ENCODE measurements around the gene CEP85. TPM values are rescaled to one million over a fixed set of nuclear protein-coding genes. Genes with fewer than 3 reads are reported as not detected.
A peak's percentile ranks its signal among the peaks of the same experiment; 100 is the strongest.

CEP85 gene
- total RNA-seq, 2 experiments from 2014 or later: 36.0 to 37.2 TPM

- no peak overlapping the region for H3K27ac Mint-ChIP-seq
- peaks cover 35% of the 10 kb centered on the region for H3K4me1 Mint-ChIP-seq
- no peaks in the 10 kb centered on the region for H3K9me3 Mint-ChIP-seq
- POLR2A ChIA-PET: interaction anchor here (0.6 kb wide), 1 partner anchor 68 kb away, joined by 3 read pairs; the partner anchor contains the start of gene ZNF593
- H3K27me3 Mint-ChIP-seq: no peaks in the 10 kb centered on the region
- peaks cover 25% of the 10 kb centered on the region for H3K36me3 Mint-ChIP-seq
- peak overlapping the region; percentile 25 for H3K4me3 Mint-ChIP-seq
- no peak for DNase-seq
- no peak for ATAC-seq (ENCODE audit: low read depth)
Observed at GRCh38 chr1:26237230-26237966, 3.4 kb downstream of the CEP85 start.

- ATAC-seq (ENCODE audit: low read depth): no peak
Observed at GRCh38 chr1:26239936-26240335, 5.9 kb downstream of the CEP85 start.

GRCh38 chr1:26252718-26253117 lies 18.7 kb downstream of the CEP85 start:
- Mint-ChIP-seq H3K9me3 (no peaks in the 10 kb centered on the region), H3K4me3 (no peak overlapping the region), H3K27me3 (no peaks in the 10 kb centered on the region), H3K4me1 (peaks cover 4% of the 10 kb centered on the region), H3K27ac (no peak overlapping the region), H3K36me3 (peaks cover 24% of the 10 kb centered on the region)
- POLR2A ChIA-PET: no interaction called here
- no peak for DNase-seq
- ATAC-seq (ENCODE audit: low read depth): no peak

More at GRCh38 chr1:26239936-26240335, 5.9 kb downstream of the CEP85 start:
- no peak for DNase-seq
- Mint-ChIP-seq H3K4me1 (peaks cover 32% of the 10 kb centered on the region), H3K9me3 (no peaks in the 10 kb centered on the region), H3K27me3 (no peaks in the 10 kb centered on the region), H3K4me3 (no peak overlapping the region), H3K36me3 (peaks cover 39% of the 10 kb centered on the region), H3K27ac (no peak overlapping the region)
- POLR2A ChIA-PET: no interaction called here

GRCh38 chr1:26254404-26254803 lies 20.4 kb downstream of the CEP85 start:
- Mint-ChIP-seq H3K4me3 (no peak overlapping the region), H3K27me3 (no peaks in the 10 kb centered on the region), H3K36me3 (peaks cover 37% of the 10 kb centered on the region), H3K4me1 (peaks cover 4% of the 10 kb centered on the region), H3K9me3 (no peaks in the 10 kb centered on the region), H3K27ac (no peak overlapping the region)
- no peak for ATAC-seq (ENCODE audit: low read depth)
- no peak for DNase-seq
- POLR2A ChIA-PET: no interaction called here

GRCh38 chr1:26257222-26257621 lies 23.2 kb downstream of the CEP85 start:
- no peak for ATAC-seq (ENCODE audit: low read depth)
- no peaks in the 10 kb centered on the region for H3K9me3 Mint-ChIP-seq
- peaks cover 44% of the 10 kb centered on the region for H3K36me3 Mint-ChIP-seq
- DNase-seq: no peak
- H3K27ac Mint-ChIP-seq: no peak overlapping the region
- H3K4me1 Mint-ChIP-seq: peaks cover 4% of the 10 kb centered on the region
- no peaks in the 10 kb centered on the region for H3K27me3 Mint-ChIP-seq
- POLR2A ChIA-PET: no interaction called here
- H3K4me3 Mint-ChIP-seq: no peak overlapping the region

GRCh38 chr1:26259005-26259404 lies 25.0 kb downstream of the CEP85 start:
- H3K27ac Mint-ChIP-seq: no peak overlapping the region
- POLR2A ChIA-PET: no interaction called here
- no peaks in the 10 kb centered on the region for H3K9me3 Mint-ChIP-seq
- peaks cover 3% of the 10 kb centered on the region for H3K4me1 Mint-ChIP-seq
- no peaks in the 10 kb centered on the region for H3K27me3 Mint-ChIP-seq
- ATAC-seq (ENCODE audit: low read depth): no peak
- H3K4me3 Mint-ChIP-seq: no peak overlapping the region
- DNase-seq: no peak
- H3K36me3 Mint-ChIP-seq: peaks cover 50% of the 10 kb centered on the region

GRCh38 chr1:26259578-26259977 lies 25.6 kb downstream of the CEP85 start:
- no peak overlapping the region for H3K4me3 Mint-ChIP-seq
- POLR2A ChIA-PET: no interaction called here
- DNase-seq (no peak), ATAC-seq (ENCODE audit: low read depth) (no peak)
- peaks cover 54% of the 10 kb centered on the region for H3K36me3 Mint-ChIP-seq
- H3K9me3 Mint-ChIP-seq: no peaks in the 10 kb centered on the region
- H3K27me3 Mint-ChIP-seq: no peaks in the 10 kb centered on the region
- H3K27ac Mint-ChIP-seq: no peak overlapping the region
- H3K4me1 Mint-ChIP-seq: no peaks in the 10 kb centered on the region

GRCh38 chr1:26263212-26263611 lies 29.2 kb downstream of the CEP85 start:
- peaks cover 57% of the 10 kb centered on the region for H3K36me3 Mint-ChIP-seq
- H3K4me3 Mint-ChIP-seq: no peak overlapping the region
- H3K27ac Mint-ChIP-seq: no peak overlapping the region
- no peaks in the 10 kb centered on the region for H3K27me3 Mint-ChIP-seq
- H3K4me1 Mint-ChIP-seq: no peaks in the 10 kb centered on the region
- no peak for DNase-seq
- peaks cover 1% of the 10 kb centered on the region for H3K9me3 Mint-ChIP-seq
- ATAC-seq (ENCODE audit: low read depth): no peak
- POLR2A ChIA-PET: no interaction called here

- Mint-ChIP-seq H3K36me3 (peaks cover 60% of the 10 kb centered on the region), H3K27ac (no peak overlapping the region), H3K4me1 (no peaks in the 10 kb centered on the region), H3K9me3 (peaks cover 9% of the 10 kb centered on the region), H3K4me3 (no peak overlapping the region), H3K27me3 (no peaks in the 10 kb centered on the region)
- POLR2A ChIA-PET: no interaction called here
- no peak for DNase-seq
- ATAC-seq (ENCODE audit: low read depth): no peak
Observed at GRCh38 chr1:26265405-26265804, 31.4 kb downstream of the CEP85 start.

- no peak overlapping the region for H3K27ac Mint-ChIP-seq
- no peak for ATAC-seq (ENCODE audit: low read depth)
- no peak overlapping the region for H3K4me3 Mint-ChIP-seq
Observed at GRCh38 chr1:26268290-26269197, 34.5 kb downstream of the CEP85 start.

GRCh38 chr1:26269198-26269550 lies 35.2 kb downstream of the CEP85 start:
- Mint-ChIP-seq H3K4me3 (no peak overlapping the region), H3K9me3 (peaks cover 9% of the 10 kb centered on the region), H3K27ac (no peak overlapping the region), H3K27me3 (no peaks in the 10 kb centered on the region), H3K36me3 (peaks cover 62% of the 10 kb centered on the region), H3K4me1 (peaks cover 4% of the 10 kb centered on the region)
- POLR2A ChIA-PET: interaction anchor here (0.6 kb wide), 1 partner anchor 91 kb away, joined by 3 read pairs; no protein-coding TSS in a partner anchor
- ATAC-seq (ENCODE audit: low read depth) (no peak), DNase-seq (no peak)

More at GRCh38 chr1:26268290-26269197, 34.5 kb downstream of the CEP85 start:
- peaks cover 9% of the 10 kb centered on the region for H3K9me3 Mint-ChIP-seq
- no peaks in the 10 kb centered on the region for H3K27me3 Mint-ChIP-seq
- POLR2A ChIA-PET: no interaction called here
- no peak for DNase-seq
- H3K4me1 Mint-ChIP-seq: peaks cover 2% of the 10 kb centered on the region
- H3K36me3 Mint-ChIP-seq: peaks cover 65% of the 10 kb centered on the region

- H3K4me3 Mint-ChIP-seq: no peak overlapping the region
- POLR2A ChIA-PET: interaction anchor here (0.9 to 20.6 kb wide), 7 partner anchors 8 to 142 kb away, joined by 3 to 1079 read pairs (median 4); partner anchors contain the start of genes CD52 and UBXN11
- no peaks in the 10 kb centered on the region for H3K9me3 Mint-ChIP-seq
- H3K36me3 Mint-ChIP-seq: peaks cover 41% of the 10 kb centered on the region
- H3K27me3 Mint-ChIP-seq: no peaks in the 10 kb centered on the region
- H3K4me1 Mint-ChIP-seq: peaks cover 48% of the 10 kb centered on the region
- H3K27ac Mint-ChIP-seq: peak overlapping the region; percentile 60
- DNase-seq: no peak
- no peak for ATAC-seq (ENCODE audit: low read depth)
Observed at GRCh38 chr1:26274801-26275425, 40.9 kb downstream of the CEP85 start.

All from activated naive CD8-positive, alpha-beta T cell treated with anti-CD3 and anti-CD28 coated beads, Interleukin-2, amount 10 ng/mL, durations not matched to agents 7 days and 5 days (primary cell).